ENCODE measurements around the gene MEIG1.
"Not testable (repeated sequence)": the region's sequence is repeated elsewhere in the genome, so short reads cannot be mapped to it uniquely, and the experiment has no call there.

MEIG1 gene, protein sequence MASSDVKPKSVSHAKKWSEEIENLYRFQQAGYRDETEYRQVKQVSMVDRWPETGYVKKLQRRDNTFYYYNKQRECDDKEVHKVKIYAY

DNA sequence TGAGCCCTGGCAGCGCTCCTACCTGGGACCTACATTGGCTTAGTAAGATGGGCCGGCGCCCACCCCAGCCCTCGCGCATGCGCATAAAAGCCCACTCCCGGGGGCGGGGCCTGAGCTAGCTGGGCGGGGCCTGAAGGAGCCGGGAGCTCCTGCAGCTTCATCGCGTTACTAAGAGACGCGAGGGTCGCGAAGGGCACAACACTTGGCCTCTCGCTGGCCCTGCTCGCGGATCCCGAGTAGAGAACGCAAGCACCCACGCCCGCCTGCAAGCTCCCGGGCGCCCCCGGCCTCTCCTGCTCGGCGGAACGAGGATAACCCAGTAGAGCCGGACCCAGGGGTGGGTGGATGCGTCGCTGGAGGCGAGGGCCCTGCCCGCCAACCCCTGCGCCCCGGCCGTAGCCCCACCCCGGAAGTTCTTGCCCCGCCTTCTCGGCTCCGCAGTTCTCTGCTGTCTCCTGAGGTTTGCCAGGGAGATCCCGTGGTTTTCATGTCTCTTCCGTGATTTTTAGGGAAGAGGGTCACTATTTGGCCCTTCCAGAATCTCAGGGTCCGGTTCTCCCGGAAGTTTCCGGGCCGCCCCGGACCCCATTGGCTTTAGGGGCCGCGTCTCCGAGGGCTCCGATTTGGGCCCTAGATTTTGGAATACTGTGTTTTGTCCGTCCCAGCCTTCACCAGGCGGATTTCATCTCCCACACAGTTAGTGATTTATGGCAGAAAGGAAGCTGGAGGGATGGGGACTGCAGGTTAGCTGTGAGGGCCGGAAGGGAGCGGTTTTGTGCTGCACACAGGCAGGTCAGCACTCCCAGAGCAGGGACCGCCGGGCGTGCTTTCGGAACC, at the start of gene MEIG1:
TSS of gene MEIG1 (plus strand) at position 168 of the 837 bp plus-strand sequence. CDS start 7,081 bp downstream, outside the sequence.
- peak; percentile 92 to 93 for DNase-seq (ENCODE audit: low read depth in 2 of 2)

DNA sequence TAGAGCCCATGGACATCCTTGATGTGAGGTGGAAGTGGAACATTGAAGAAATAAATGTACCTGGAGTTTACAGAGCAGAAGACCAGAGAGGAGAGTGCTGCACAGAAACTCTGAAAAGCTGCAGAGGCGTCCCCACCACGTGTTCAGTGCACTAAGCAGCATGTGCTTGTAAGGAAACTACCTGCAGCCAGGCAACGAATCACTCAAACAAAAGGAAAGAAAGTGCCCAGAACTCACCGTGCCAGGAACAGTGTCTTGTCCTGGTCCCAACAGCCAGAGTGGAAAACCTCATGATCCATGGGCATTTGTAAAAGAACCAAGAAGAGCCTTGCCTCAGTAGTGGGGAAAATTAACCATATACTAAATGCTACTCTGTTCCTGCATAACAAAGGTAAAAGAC, 48.2 kb upstream of the MEIG1 start:
- no peak for DNase-seq (ENCODE audit: low read depth in 2 of 2)

DNA sequence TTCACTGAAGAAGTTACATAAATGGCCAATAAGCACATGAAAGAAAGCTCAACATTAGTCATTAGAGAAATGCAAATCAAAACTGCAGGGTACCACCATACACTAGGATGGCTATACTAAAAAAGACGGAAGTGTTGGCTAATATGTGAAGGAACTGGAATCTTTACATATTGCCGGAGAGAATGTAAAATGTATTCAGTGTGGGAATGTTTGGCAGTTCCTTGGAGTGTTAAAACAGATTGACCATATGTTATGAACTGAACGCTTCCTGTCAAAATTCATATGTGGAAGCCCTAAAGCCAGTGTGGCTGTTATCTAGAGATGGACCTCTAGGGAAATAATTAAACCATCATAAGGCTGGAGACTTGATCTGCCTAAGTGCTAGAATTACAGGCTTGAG, 47.4 kb upstream of the MEIG1 start:
- no peak for DNase-seq (ENCODE audit: low read depth in 2 of 2)

DNA sequence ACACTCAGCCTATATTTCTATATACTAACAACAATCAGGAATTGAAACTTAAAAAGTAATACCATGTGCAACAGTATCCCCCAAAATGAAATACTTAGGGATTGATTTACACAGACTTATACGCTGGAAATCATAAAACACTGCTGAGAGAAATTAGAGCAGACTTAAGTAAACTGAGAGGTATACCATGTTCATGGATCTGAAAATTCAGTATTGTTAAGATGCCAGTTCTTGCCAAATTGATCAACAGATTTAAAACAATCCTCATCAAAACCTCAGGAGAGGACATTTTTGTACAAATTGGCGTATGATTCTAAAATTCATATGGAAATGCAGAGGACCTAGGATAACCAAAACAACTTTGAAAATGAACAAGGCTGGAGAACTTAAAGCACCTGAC, 42.6 kb upstream of the MEIG1 start:
- DNase-seq (ENCODE audit: low read depth in 2 of 2) = no peak

DNA sequence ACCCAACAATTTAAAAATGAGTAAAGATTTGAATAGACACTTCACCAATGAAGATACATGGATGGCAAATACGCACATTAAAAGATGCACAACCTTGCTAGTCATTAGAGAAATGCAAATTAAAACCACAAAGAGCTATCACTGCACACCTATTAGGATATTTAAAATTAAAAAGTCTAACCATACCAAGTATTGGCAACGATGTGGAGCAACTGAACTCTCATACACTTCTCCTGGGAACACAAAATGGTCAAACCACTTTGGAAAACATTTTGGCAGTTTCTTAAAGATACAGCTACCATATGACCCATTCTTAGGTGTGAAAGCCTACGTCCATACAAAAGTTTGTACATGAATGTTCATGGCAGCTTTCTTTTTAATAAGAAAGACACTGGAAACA, 41.4 kb upstream of the MEIG1 start:
- DNase-seq (ENCODE audit: low read depth in 2 of 2) = no peak

DNA sequence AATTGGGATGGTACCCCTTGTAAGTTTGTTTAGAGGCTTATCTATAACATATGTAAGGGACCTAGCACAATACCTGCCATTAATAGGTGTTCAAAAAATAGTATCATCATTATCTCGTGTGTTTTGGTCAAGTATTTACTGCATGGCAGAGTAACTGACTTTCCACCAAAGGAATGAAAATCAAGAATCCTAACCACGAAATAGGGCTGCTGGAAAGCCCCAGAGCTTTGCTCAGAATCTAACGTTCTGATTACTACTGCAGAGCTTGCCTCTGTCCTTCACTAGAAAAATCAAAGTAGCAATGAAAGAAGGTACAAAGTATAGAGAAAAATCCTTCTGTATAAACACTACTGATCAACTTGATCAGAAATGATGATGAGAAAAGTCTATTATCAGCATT, 40.2 kb upstream of the MEIG1 start:
- no peak for DNase-seq (ENCODE audit: low read depth in 2 of 2)

DNA sequence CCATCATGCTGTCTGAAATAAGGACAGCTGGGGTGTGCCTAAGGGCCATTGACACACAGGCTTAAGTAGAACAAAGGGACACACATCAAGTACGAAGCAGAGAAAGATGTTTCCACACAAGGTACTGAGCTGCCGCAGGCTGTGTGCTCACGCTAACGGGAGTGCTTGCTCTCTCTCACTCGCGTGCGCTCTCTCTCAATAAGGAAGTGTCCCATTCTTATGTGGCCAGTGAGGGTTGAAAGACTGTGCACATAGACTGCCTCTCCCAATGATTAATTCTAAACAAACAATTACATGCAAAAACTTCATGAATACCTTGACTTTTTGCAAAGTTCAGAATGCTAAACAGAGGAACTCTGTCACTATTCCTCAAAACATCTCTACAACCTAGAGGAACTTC, 35.2 kb upstream of the MEIG1 start:
- DNase-seq (ENCODE audit: low read depth in 2 of 2) = no peak

DNA sequence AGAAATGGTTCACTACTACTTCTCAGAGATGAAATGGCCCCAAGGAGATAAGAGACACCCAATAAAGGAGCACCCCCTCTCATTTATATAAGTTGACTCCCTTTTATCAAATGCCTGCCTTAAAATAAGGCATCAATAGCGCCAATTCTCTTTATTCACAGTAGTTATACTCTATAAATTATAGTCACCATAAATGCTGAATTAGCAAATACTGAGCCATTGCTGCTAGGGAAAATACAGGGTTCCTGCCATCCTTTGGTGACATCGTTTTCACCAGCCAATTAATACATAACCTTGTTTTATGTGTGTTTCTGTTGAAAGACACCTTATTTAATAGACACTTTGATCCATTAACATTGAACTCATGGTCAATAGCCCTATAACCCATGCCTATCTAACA, 33.9 kb upstream of the MEIG1 start:
- DNase-seq (ENCODE audit: low read depth in 2 of 2) = no peak

DNA sequence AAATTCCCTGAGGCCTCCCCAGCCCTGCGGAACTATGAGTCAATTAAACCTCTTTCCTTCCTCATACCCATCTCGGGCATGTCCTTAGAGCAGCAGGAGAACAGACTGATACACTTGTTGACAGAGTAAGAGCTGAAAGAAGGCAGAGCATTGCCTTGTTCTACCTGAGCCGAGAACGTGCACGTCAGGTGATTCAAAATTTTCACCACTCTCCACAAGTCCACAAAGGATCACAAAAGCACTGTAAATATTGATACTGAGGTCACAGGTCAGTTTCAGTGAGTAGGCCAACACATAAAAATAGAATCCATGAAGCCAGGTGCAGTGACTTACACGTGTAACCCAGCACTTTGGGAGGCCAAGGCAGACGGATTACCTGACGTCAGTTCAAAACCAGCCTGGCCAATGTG, 33.1 kb upstream of the MEIG1 start:
- no peak for DNase-seq (ENCODE audit: low read depth in 2 of 2)

DNA sequence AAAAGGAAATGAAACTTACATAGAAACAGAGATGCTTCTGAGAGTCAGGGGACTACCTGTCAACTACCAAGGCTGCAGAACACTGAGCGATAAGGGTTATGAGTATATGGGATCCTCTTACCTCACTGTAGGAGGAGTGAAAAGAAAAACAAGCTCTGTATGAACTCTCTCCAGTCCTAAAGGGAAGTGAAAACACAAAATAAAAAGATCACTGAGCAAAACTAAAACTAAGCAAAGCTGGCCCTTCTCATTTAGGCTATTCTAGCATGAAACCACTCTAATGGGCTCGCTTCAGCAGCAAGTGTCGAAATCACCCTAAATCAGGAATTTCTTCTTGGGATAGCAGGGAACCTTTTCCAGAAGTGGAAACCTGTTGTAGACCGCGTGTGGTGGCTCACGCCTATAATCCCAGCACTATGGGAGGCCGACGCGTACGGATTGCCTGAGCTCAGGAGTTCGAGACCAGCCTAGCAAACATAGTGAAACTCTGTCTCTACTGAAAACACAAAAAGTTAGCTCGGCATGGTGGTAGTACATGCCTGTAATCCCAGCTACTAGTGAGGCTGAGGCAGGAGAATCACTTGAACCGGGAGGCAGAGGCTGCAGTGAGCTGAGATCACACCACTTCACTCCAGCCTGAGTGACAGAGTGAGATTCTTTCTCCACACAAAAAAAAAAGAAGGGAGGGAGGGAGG, 32.3 kb upstream of the MEIG1 start:
- DNase-seq (ENCODE audit: low read depth in 2 of 2) = no peak

DNA sequence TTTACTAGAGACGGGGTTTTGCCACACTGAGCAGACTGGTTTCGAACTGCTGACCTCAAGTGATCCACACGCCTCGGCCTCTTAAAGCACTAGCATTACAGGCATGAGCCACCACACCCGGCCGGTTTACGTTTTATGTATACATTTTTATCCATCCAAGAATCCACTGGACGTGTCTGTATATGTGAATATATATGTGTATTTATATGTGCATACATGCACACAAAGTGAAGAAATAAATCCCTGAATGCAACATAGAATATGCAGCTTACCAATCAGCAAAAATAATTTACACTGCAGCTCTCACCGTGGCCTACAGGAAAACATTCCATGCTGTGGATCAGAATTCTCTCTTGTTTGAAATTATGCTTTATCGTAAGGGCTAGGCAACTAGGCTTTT, 28.6 kb upstream of the MEIG1 start:
- DNase-seq (ENCODE audit: low read depth in 2 of 2) = no peak

DNA sequence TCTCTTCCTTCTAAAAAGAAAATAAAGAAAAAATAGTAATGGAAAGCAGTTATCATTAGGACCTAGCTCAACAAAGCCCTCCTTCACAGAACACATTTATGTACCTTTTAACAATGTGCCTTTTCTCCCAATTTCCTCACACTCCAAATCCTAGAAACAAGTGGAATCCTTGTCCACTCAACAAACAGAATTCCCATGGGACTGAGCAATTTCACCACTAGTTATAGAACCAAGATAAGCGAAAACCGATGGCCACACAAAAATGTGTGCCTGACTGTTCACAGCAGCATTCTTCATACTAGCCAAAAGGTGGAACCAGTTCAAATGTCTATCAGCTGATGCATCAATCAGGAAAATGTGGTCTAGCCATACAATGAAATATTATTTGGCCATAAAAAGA, 22.6 kb upstream of the MEIG1 start:
- DNase-seq (ENCODE audit: low read depth in 2 of 2) = no peak

DNA sequence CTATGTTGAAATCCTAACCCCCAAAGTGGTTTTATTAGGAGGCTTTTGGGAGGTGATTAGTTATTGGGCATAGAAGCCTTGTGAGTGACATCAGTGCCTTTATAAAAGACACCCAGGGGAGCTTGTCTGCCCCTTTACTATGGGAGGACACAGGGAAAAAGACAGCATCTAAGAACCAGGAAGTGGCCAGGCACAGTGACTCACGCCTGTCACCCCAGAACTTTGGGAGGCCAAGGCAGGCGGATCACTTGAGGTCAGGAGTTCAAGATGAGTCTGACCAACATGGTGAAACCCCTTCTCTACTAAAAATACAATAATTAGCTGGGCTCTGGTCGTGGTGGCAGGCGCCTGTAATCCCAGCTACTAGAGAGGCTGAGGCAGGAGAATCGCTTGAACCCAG, 20.2 kb upstream of the MEIG1 start:
- DNase-seq (ENCODE audit: low read depth in 2 of 2) = not testable (repeated sequence)

DNA sequence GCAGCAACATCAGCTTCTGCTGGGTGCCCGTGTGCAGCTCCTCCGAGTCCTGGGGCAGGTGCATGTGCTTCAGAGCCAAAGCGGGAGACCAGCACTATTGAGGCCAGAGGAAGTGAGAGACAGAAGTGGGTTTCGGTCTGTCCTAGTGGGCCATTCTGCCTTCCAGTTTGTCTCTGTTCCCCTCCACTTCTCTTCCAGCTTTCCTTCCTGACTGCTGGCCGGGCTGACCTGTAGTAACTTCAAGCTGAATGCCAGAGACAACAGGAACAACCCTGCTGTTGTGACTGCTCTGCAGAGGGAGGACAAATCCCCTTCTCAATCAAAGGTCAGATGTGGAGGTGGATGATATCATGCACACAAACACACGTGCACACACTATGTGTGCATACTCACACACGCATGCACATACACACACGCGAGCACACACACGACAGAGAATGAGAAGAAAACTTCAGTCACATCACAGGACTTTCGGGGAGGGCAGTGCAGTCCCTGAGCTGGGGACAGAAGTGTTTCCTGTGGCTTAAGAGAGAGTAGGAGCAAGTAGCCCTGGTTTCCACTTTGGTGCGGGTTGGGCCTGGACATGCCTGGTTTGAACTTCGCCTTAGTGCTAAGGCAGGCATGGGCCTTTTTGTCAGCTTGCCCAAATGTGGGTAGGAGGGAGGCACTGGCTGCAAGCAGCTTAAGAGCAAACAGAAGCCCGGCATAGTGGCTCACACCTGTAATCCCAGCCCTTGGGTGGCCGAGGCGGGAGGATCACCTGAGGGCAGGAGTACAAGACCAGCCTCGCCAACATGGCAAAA, 16.8 kb upstream of the MEIG1 start:
- not testable (repeated sequence) for DNase-seq (ENCODE audit: low read depth in 2 of 2)

DNA sequence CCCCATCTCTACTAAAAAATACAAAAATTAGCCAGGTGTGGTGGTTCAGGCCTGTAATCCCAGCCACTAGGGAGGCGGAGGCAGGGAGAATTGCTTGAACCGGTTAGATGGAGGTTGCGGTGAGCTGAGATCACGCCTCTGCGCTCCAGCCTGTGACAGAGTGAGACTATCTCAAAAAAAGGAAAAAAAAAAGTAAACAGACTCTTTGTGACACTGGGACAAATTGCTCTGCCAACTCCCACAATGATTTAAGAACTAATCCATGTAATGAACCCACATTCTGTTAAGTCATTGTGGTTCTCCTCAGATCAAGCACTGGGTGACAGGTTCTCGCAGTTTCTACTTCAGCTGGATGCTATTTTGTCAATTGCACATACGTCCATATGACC, 16.2 kb upstream of the MEIG1 start:
- DNase-seq (ENCODE audit: low read depth in 2 of 2) = not testable (repeated sequence)

DNA sequence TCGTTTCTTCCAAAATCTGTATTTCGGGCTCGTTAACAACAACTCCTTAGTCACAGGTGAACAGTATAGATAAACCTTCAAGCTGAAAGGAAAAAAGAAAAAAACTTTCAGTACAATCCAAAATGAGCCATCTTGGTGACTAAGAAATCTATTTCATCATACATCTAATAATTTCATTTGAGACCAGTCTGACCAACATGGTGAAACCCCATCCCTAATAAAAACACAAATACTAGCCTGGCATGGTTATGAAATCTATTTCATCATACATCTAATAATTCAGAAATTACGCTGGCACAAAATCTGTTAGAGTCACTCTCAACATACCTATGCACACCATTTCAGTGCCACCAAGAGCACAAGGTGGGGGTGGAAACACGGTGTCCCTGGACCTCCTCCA, 14.1 kb upstream of the MEIG1 start:
- no peak for DNase-seq (ENCODE audit: low read depth in 2 of 2)

DNA sequence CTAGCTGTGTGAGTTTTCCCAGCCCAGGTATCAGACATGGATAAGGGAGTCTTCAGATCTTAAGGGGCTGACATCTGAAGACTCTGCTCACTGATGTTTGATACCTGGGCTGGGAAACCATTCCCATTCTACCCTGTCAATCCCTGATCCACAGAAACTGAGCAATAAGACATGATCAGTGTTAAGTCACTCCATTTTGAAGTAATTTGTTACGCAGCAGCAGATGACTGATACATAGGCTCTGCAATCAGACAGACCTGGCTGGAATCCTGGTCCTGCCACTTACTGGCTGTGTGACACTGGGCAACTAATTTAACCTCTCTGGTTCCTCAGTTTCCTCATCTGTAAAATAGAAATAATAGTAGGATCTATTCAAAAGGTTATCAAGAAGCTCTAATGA, 11.9 kb upstream of the MEIG1 start:
- DNase-seq (ENCODE audit: low read depth in 2 of 2) = no peak

DNA sequence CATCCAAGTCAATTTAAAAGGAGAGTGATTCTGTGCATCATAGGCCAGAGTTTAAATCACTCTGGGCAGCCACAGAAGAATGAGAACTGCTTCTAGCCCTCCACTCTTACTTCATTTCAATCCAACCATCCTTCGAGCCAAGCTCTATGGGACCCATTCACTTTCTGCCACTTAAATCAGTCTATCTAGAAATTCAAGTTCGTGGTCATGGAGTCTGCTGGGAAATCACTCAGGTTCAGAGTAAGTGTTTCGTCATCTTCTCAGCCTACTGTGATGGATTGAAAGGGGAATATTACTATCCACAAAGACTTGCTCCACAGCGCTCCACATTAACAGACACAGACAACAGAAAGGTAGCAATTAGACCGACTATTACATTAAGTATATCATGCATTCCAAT, 9.9 kb upstream of the MEIG1 start:
- no peak for DNase-seq (ENCODE audit: low read depth in 2 of 2)

DNA sequence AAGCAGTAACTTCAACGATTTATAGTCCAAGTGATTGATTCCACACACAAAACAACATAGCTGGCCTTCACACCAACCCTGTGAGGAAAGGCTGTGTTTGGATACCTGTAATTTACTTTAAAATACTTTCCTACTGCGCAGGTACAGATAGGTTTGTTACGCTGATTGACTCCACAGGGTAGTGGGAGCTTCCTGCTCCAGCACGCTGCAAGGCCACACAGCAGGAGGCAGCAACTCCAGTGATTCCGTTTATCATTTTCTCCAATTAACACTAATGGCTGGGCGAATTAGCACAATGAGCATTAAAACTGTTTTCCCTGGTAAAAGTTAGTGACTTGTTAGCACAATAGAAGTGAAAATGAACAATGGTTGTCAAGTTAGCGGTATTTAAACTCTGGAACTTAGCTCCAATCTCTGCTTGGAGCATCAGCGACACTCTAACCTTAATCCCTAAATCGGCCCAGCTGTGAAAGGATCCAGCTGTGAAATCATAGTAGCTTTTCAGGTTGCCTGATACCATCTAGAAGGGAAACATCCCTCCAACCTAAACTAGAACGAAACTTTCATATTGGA, 6.3 kb upstream of the MEIG1 start:
- DNase-seq (ENCODE audit: low read depth in 2 of 2) = no peak

DNA sequence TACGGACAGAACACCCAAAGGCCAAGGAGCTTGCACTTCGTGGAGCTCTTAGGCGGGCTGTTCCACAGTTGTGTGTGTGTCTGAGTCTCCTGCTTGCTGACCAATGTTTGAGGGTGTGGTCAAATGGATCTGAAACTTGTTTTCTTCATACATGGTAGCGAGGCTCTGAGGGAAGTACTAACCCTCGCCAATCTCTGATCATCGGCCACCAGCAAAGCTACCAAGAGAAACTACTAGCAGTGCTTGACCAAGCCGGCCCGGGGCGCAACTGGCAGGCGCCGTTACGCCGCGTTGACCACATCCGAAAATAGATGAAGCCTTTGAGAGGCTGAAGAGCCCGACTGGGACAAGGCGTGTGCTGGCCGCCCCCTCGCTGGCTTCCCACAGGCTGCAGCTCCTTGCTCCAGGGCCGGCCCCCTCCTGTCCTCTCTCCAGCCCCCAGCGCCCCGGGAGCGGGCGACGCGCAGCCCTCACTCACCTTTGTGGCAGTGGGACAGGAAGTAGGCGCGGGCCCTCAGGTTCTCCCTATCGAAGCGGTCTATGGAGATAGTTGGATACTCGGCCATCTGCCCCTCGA, 5.7 kb upstream of the MEIG1 start:
- no peak for DNase-seq (ENCODE audit: low read depth in 2 of 2)

DNA sequence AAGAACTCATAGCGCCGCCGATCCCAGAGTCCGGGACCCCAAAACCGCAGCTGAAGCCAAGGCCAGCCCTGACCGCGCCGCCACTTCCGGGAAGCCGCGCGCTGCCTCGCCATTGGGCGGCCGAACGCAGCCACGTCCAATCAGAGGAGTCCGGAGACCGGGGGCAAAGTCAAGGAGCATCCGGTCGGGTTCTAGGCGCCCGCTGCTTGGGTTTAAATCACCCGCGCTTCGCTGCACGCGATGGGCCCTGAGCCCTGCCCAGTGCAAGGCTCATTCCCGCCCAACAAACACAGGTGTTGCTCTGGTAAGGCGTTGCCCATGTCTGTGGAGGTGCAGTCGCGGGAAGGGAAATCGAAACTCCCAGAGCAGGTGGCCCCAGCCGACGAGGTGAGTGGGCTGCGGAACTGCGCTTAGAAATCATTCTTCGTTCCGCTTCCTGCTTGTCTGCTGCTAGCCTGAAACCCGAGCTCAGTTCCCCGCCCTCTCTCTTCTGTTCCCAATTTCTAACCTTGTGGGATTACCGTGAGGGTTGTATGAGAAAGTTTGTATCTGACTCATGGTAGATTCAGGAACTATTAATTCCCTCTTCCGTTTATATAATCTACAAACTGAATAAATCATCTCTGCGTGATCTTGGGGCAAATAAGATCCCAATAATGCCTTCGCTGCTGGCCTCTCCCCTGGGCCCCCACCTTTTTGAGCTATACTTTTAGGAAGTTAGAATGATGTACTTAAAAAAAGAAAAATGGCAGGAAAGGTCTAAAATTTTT, 5.0 kb upstream of the MEIG1 start, which contains the start of gene DCLRE1C:
TSS of gene DCLRE1C (minus strand) at position 96 of the 770 bp plus-strand sequence. CDS start at position 10, 86 bp downstream.
- DNase-seq (ENCODE audit: low read depth in 2 of 2) = peak; percentile 73 to 75

Measured in stimulated activated CD4-positive, alpha-beta T cell treated with anti-CD3 and anti-CD28 coated beads, Interleukin-1b, Interleukin-23, amount 100 ng/mL, for 4 hours (primary cell).